Limb (tissue), 2 donors: ENCODE results near the gene PRR18.
A peak's percentile ranks its signal among the peaks of the same experiment; 100 is the strongest.

ENCODE experiments used
- DNase-seq, 2 donors: peaks; one replicate each; pipeline ENCODE4 v3.0.0-alpha.2; 2016; ENCODE audit errors: extremely low spot score in 2 of 2

The PRR18 gene

DNA sequence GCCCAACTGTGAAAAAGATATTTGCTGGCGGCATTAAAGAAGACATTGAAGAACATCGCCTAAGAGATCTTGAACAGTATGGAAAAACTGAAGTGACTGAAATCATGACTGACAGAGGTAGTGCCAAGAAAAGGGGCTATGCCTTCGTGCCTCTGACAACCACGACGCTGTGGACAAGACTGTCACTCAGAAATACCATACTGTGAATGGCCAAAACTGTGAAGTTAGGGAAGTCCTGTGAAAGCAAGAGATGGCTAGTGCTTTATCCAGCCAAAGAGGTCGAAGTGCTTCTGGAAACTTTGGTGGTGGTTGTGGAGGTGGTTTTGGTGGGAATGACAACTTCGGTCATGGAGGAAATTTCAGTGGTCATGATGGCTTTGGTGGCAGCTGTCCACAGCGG is 26.7 kb upstream of the PRR18 start:
- no peak for DNase-seq

DNA sequence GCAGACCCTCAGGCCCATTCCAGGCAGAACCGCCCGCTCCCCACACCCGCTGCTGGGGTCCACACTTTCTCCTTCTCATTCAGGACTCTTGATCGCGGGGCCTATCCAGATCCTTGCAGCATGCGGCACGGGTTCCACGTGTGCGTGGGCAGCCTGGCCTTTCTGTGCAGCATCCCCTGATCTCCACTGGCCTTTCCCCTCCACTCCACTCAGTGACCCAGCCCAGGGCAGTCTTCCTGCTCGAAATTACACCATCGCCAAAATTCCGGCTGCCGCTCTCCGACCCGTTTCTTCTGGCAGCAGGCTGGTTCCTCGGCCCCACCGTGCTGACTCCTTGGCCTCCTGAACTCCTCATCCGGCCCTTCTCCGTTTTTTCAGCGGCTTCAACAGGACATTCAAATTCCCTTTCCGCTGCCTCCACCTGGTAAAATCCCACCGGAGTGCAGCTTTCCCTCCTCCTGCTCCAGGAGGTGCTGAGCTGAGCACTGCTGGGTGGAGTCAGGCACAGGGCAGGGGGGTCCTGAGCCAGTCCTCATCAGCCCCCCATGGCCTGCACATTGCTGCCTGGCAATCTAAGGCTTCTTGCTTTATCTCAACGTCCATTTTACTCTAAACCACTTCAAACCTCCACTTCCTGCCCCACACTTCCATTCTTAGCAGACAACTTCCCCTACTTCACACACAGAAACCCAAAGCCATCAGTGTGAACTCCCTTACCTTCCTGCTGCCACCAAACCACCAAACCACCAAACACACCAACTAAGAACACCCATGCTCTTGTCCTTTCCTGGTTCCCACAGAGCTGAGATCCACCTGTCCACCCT is 25.2 kb upstream of the PRR18 start:
- no peak for DNase-seq

DNA sequence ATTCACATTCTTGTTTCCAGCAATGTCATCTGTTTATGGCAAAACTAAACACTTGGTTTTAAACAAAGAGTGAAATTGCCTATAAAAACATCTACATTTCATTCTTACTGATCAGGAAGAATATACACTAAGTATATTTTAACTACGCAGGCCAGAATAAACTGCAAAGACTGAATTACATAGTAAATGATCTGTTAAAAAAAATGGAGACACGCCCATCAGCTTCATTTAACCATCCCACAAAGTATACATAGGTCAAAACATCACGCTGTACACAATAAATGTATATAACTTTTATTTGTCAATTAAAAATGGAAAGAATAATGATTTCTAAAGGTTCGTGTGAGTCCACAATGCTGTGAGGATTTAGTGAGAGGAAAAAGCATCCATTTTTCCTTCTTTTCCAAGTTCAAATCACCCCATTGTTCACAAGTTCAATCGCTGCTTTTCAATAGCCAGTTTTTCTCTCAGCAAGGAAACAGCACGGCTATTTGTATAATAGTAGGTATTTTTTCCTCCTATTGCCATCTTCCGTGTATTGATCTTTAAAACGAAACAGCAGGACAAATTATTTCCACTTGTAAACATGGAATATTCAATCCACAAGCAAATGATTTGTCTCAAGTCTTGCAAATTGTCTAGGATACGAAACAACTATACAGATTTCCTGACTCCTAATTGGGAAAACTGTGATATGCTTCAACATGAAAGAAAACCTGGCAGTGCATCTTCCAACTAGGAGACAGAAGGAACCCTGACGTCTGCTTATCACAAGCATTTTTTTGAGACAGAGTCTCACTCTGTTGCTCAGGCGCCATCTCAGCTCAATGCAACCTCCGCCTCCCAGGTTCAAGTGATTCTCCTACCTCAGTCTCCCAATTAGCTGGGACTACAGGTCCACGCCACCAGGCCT is 23.6 kb upstream of the PRR18 start:
- DNase-seq, result no peak

DNA sequence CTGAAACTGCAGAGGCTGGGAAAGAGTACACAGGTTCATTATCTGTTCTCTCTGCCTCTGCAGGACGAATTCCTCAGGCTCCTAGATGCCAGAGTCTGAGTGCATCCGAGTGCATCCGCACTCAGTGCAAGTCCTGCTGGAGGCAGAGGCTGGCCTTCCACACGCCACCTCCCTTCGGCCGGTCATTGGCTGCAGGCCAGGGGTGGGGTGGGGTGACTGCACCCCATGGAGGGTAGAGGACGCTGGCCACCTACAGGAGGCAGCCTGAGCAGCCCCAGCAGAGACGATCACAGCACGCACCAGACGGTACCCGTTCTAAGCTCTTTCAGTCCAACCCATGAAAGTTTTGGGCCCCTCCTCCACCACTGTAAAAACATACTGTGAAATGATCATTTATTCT is 22.4 kb upstream of the PRR18 start:
- DNase-seq, result peak in 1 of 2 donors; percentile 51

DNA sequence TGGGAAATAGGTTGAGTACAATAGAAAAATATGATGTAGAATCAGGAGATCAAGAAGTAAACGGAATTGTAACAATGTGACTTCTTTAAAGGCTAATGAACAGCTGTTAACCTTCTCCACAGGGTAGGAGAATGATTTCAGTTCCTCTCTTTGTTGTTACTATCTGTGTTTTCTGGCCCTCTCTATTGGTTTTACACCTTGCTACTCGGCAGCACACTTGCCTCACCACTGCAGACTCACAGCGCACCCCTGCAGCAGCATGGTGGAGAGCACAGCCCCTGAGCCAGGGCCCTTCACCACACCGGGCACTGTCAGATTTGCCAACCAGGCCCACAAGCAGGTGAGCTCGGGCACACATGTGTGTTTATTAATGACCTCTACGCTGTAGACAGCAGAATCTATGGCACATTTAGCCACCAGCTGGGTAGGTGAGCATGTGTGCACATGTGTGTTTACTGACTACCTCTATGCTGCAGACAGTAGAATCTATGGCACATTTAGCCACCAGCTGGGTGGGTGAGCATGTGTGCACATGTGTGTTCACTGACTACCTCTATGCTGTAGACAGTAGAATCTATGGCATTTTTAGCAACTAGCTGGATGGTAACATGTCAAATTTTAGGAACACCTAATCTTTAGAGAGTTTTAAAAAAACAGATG is 17.3 kb upstream of the PRR18 start:
- no peak for DNase-seq

DNA sequence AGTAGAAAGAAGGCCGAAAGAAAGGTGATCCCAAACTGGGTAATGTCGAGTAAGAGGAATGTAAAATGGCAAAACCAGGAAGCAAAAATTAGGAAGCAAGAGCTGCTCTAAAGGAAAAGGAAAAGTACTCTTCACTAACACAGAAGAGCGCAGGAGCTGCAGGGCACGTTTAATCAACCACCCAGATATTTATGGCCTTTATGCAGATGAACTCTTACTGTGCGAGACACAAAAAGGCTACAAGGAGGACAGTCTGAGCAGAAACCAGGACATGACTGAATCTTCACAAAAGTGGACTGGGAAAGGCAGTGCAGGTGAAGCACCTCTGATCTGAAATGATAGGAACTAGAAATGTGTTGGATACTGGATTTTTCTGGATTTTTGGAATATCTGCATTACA is 15.2 kb upstream of the PRR18 start:
- DNase-seq, result no peak

DNA sequence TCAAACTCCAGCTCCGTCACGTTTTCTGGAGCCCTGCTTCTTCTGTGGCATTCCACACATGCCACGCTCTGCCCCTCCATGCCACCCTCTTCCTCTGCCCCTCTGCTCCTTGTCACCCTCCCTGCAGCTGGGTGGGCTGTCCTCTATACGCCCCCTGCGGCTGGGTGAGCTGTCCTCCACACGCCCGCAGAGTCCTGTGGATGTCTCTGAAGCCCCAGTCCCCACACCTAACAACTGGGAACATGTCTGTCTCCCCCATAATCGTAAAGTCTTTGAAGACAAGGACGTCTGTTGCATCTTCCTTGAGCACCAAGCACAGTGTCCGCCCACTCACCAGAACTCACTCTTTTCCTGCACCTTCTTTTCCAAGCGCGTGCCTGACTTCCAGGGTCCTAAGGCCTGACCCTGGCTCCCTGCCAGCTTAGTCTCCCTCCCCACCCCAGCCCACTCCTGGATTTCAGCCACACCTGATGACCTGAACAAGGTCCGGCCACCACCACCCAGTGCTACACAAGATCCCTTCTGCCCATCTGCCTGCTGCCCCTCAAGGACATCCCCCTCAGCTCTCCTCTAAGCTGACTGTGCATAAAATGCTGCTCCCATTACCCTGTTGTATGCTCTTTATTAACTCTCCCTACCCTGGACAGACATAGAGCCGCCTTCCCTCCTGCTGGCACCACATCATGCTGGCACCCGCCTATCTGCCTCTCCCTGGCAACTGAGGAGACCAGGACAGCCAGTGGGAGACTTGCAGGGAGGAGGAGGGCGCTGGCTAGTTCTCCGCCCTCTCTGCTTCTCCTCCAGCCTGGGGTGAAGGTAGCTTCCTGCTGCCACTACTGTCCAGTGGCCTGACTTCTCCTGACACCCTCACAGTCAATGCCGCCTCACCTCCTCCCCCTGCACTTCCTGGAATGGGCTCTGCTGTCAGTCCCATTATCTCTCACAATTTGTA is 10.7 kb upstream of the PRR18 start:
- DNase-seq, result no peak

DNA sequence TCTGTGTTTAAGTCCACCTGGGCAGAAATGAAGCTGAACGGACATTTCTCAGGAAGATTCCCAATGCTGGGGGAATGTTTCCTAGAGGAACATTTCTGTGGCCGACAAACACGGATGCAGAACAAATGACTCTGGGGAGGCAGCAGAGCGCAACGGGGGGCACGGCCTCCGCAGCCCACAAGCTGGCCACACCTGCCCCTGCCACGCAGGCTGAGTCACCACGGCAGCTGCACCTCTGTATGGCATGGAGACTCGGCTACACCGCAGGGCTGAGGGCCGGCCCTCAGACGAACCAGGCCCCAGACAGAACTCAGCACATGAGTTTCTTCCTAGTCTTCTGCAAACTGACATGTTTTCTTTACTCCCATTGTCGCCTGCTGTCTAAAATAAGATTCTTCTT is 10.0 kb upstream of the PRR18 start:
- DNase-seq, result peak; percentile 21 to 48

DNA sequence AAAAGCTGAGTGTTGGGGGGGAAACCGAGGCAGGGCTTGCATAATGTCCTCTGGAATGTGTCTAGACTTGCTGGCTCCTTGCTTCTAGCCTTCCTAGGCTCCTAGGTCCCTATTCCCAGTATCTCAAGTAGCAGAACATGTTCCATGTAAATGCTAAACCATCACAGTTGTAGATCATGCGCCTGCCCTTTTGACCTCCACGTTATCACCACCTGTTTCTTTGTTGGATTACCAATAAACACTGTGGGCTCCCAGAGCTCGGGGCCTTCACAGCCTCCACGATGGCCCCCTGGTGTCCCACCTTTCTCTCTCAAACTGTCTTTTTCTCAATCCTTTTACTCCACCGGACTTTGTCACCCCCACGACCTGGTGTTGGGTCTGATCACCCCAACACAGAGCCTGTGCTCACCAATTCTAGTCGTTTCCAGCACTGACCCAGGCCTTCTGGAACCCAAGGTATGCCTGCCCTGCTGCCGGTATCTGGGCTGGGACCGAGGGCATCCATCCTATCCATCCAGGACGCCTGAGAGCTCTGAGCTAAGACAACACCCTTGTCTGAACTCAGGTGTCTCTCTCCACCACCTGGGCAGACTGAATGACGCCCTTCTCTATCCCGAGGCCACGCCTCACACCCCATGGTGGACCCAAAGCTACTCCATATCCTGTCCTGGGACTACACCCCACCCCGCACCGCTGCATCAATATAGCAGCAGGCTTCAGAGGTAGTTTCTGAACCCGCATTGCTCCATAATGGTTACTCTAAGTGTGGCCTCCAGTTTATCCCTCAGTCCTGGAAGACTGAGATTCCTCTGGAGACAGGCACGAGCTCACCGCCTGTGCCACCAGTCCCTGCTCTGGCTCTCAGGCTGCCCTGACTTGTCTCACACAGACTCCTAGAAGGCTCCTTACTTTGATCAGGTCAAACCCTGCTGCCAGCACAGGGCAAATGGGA is 9.3 kb upstream of the PRR18 start:
- DNase-seq, result no peak

DNA sequence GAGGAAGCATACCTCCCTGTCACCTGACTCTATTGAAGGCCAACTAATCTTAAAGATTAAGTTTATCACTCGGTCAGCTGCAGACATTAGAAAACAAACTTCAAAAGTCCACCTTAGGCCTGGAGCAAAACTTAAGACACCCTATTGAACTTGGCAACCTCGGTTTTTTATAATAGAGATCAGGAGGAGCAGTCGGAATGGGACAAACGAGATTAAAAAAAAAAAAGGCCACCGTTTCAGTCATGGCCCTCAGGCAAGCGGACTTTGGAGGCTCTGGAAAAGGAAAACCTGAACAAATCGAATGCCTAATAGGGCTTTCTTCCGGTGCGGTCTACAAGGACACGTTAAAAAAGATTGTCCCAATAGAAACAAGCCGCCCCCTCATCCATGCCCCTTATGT is 7.2 kb upstream of the PRR18 start:
- DNase-seq, result no peak

DNA sequence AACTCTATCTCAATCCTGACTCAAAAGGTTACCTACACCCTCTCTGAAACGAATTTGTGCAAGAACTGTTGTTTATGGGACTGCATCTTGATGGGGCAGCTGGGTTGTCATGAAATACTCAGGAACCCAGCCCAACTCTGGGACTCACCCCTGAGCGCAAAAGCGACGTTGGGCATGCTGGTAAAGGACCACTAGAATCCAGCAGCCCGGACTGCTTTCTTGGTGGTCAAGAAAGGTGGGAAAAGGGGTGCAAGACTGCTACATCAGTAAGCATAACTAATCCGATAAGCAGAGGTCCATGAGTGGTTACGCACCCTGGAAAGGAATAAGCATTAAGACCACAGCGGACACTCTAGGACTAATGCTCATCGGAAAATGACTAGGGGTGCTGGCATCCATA is 6.3 kb upstream of the PRR18 start:
- DNase-seq, result no peak

DNA sequence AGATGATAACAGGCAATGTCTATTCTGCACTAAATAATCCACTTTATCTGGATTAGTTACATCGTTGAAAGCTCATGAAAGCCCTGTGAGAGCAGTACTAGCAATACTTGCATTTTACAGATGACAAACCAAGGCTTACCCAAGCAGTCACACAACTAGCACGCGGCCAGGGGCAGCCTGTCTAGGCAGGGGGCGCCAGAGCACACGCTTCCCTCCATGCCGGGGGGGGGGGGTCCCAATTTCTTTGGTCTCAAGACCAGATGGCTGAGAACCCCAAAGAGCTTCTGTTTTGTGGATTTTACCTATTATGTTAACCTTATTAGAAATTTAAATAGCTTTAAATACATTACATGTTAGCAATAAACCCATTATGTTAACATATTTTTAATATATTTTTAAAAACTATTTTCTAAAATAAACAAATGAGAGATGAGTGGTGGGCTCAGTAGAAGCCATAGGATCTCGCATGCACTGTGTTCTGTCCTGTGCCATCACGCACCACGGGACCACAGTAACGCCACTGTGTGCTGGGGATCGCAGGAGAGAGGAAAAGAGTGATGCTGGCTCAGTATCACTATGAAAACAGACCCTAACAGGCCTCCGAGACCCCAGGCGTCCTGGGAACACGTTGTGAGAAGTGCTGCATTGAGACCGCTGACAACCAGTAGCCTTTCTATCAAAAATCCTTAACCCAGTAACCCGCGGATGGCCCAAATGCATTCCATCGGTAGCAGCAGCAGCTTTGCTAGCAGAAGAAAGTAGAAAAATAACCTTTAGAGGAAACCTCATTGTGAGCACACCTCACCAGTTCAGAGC is 5.3 kb upstream of the PRR18 start:
- no peak for DNase-seq

DNA sequence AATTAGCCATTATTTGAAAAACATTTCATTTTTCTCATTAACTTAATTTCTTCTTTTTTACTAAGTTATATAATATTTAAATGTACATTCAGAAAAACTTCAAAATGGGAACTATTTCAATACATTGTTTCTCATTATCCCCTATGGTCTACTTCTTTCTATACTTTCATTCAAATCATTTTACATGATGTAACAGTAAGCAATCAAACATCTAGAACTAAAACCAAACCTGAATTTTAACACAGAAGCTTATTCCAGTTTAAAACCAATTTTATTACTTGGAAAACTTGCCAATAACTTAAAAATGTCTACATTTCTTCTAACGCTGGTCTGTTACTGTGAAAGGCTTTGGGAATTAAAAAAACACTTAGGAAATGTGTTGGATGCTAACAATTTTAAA is 4.6 kb upstream of the PRR18 start:
- DNase-seq, result no peak

DNA sequence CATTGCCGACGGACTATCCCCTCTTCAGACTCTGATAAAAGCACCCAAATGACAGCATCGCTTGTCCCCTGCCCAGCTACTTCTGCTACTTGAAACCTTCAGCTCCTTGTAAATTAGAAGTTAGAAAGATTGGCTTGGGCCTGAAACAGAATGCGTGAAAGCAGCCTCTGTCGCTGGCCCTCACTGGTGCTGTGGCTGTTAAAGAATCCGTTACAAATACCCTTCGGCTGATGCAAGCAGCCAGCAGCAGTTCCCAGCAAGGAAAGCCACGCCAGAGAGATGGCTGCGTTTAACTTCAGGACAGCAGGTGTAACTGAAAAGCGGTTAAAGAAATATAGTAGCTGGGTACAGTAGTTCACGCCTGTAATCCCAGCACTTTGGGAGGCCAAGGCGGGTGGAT is 2.4 kb upstream of the PRR18 start:
- no peak for DNase-seq

DNA sequence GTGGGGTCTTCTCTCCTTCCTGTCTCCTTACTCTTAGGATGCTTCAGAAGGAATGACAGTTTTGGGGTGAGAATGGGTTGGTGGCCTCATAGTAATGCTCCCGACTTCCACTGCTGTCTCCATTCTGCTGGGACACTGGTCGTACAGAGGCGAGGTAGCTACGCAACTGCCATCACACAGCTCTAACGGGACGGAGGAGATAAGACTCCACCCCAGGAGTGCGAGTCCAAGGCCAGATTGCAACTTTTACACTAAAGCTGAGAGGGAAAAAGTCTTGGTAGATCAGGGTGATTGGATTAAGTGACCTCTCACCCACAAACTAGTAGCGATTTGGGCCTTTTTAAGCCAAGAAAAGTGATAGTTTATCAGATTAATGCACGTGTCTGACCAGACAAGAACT is 1.8 kb upstream of the PRR18 start:
- no peak for DNase-seq

DNA sequence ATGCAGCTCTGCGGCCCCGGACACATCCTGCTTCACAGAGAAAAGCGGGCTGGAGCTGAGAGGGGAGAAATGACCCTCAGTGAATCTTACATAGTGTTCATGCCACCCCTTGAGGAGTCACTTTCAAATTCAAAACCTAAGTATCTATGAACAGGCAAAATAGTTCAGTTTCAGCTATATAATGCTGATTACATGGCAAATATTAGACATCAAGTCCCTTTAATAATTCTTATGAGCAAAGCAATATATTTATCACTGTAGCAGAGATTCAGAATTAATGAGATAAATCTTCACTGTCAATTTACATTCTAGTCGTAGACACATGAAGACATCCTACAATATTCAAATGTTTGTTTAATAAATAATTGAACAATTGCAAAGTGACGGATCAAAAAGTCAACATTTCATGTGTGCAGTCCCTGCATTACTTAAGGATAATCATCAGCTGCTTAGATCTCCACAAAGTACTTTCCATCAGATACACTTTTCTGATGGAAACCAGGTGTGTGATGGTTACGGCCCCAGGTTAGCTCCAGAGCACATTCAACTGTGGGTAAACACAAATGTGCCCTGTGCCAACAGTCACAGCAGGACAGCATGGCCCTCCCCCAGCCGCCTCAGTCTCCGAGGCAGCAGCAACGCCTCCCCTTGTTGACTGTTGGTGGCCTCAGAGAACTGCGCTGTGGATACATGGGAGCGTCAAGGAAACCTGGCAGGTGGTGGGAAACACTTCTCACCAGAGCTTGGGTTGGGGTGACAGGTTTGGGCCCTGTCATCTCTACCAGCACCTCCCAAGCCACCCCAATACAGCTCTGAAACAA is 787 bp upstream of the PRR18 start:
- no peak for DNase-seq

DNA sequence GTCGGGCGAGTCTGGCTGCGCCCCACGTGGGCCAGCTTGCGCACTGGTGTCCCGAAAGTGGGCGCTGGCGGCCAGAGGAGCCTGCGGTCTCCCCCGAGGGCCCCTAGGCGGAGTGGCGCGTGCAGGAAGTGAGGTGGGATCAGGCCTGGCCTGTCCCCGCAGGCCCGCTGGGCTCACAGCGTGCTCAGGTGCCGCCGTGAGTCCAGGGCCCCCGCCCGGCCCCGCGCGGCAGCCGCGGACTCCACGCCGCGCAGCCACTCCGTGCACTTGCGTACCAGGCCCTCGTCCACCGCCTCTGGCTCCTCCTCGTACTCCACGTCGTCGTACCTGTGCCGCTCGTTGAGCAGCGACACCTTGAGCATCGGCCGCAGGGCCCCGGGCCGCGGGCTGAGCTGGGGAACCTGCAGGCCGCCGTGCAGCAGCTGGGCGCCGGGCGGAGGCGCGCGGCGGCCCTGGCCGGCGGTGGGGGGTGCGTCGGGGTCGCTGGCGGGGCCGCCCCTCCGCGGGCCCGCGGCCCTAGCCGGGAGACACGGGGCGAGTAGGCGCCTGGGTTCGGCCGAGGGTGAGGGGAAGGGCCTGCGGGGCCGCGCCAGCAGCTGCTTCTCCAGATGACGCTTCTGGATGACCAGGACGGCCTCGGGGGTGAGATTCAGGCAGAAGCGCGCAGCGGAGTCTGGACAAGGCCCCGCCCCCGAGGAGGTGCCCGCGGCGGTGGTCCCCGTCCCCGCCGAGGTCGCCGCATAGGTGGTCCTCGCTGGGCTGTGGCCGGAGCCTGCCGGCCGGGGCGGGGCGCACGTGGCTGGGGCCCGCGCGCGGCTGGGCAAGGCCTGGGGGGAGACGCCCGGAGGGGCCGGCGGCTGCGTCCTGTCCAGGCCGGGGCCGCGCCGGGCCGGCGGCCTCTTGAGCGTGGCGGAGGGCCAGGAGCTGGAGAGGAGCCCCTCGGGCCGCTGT is 835 bp downstream of the PRR18 start:
- peak in 1 of 2 donors; percentile 57 for DNase-seq
